NCI-H510A (cell line): Measurements from ENCODE around the gene TRAF3IP1.
"Not testable (repeated sequence)": the region's sequence is repeated elsewhere in the genome, so short reads cannot be mapped to it uniquely, and the experiment has no call there.

Source experiments
- DNase-seq: peaks from one replicate; lab custom pipeline; 2025; lab: John Stamatoyannopoulos, UW

TRAF3IP1 gene

GRCh38 chr2:238428866-238429265 is 108.5 kb downstream of the TRAF3IP1 start:
- DNase-seq, result no peak

- no peak for DNase-seq
Measured at GRCh38 chr2:238430781-238431180, 110.5 kb downstream of the TRAF3IP1 start.

GRCh38 chr2:238431456-238431855 is 111.1 kb downstream of the TRAF3IP1 start:
- DNase-seq, result no peak

GRCh38 chr2:238433300-238433915 is 113.1 kb downstream of the TRAF3IP1 start:
- no peak for DNase-seq

- DNase-seq, result no peak
Measured at GRCh38 chr2:238433941-238434845, 113.9 kb downstream of the TRAF3IP1 start.

- DNase-seq, result no peak
Measured at GRCh38 chr2:238434846-238435751, 114.8 kb downstream of the TRAF3IP1 start.

GRCh38 chr2:238435752-238436096 is 115.4 kb downstream of the TRAF3IP1 start:
- DNase-seq, result no peak

DNA sequence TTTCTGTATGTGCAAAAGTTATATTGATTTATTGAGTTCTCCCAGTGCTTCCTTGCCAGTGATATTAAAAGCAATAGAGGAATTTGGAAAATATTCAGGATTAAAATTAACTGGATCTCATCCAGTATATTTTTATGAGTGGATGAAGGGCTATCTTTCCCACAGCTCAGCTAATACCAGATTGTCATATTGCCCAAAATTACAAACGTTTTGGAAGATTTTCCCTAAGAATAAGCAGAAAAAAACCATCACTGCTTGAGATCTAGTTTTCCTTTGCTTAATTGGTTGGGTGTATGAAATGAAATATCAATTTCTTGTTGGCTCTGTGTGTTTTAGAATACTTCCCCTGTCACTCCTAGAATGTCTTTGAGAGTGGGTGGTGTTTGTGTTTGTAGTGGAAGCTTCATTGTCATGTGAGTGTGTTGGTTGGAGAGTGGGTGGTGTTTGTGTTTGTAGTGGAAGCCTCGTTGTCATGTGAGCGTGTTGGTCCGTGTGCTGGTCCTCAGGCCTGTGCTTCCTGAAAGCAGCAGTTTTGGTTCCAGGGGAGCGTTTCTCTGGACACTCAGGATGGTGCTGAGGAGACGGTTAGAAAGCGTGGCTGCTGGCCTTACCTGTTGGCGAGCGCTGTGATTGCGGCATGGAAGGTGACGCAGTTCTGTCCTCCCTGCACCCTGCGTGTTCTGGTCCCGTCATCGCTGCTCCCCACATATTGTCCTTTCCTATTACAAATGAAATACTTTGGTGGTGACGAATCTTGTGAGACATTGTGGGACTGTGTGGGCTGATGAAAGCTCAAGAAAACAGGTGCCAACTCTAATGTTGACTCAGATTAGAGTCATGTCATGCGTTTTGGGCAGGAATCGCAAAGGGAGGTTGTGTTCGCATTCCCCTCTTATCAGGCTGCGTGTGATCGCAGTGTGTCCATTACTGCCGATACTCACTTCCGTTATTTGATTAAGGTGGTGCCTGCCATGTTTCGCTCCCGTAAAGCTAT is 118.8 kb downstream of the TRAF3IP1 start:
- DNase-seq, result no peak

DNA sequence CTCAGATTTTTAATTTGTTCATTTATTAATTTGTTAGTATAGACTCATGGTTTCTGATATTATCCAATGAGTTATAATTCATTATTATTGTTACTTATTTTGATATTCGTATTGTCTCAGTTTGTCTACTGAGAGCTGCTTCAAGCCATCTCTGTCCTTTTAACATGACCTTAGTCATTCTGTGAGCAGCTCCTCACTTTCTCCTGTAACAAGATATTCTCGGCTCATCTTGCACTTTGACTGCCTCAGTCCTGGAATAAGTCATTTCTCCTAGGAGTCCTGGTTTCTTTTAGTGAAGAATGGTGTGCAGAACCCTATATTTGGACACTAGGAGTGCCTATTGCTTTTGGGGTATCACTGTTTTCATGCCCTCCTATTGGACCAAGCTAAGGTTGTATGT is 119.6 kb downstream of the TRAF3IP1 start:
- DNase-seq, result no peak

DNA sequence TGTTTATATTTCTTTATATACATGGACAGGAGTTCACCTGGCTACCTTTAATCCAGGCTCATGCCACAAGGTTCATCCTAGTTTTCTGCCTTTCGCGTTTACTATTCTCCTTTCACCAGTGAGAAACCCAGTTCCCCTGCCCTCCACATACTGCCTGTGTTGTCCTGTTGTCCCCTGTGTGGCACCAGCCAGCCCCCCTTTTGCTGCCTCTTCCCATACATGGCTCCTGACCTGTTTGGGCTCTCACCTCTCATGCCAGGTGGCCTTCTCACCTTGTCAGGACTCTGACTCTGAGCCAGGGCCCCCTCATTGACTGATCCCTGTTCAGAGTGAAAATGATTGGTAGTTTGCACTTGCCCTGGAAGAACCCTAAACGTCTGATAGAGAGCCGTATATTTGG is 120.0 kb downstream of the TRAF3IP1 start:
- no peak for DNase-seq

- DNase-seq, result no peak
Measured at GRCh38 chr2:238440767-238441166, 120.4 kb downstream of the TRAF3IP1 start.

DNA sequence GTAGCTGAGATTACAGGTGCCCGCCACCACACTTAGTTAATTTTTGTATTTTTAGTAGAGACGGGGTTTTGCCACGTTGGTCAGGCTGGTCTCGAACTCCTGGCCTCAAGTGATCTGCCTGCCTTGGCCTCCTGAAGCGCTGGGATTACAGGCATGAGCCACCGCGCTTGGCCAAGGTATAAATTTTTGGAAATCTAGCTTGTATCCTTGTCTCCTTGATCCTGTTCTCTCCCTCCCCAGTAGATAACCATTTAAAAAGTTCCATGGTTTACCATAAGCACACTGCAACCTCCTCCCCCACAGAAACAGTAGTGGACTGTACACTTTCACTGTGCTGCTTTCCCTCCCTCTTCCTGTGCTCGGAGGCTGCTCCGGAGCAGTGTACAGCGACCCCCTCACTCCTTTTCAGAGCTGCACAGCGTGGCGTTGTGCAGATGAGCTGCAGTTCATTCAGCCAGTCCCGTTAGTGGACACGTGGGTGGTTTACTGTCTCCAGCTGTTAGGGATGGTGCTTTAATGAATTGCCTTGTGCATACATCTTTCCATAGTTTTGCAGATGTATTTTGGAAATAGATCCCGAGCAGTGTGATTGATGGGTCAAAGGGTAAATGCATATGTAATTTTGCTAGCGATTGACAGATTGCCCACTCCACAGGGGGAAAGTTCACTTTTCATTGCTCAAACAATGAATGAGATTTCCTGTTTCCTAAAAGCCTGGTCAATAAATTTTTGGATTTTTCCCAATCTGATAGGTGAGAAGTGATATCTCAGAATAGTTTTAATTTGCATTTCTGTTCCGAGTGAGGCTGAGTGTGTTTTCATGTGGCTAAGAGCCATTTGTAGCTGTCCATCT is 121.2 kb downstream of the TRAF3IP1 start:
- DNase-seq, result no peak

DNA sequence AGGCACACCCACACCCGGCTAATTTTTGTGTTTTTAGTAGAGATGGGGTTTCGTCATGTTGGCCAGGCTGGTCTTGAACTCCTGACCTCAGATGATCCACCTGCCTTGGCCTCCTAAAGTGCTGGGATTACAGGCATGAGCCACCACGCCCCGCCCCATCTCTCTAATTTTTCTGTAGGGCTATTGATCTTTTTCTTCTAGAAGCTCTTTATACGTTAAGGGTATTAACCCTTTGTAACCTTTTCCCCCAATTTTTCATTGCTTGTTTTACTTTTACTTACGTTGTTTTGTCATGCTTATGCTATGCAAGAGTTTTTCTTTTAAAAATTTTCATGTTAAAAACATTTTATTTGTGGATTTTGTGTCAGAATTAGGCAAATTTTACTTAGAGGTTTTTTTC is 121.9 kb downstream of the TRAF3IP1 start:
- not testable (repeated sequence) for DNase-seq

DNA sequence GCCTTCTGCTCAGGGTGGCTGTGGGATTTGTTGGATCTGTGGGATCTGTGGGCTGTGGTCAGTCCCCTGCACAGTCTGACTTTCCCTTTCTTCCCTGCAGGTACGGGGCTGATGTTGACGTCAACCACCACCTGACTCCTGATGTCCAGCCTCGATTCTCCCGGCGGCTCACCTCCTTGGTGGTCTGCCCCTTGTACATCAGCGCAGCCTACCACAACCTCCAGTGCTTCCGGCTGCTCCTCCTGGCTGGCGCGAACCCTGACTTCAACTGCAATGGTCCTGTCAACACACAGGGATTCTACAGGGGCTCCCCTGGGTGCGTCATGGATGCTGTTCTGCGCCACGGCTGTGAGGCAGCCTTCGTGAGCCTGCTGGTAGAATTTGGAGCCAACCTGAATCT is 123.9 kb downstream of the TRAF3IP1 start:
- no peak for DNase-seq

GRCh38 chr2:238445409-238446190 is 125.3 kb downstream of the TRAF3IP1 start:
- DNase-seq, result no peak

- no peak for DNase-seq
Measured at GRCh38 chr2:238446371-238446770, 126.1 kb downstream of the TRAF3IP1 start.

GRCh38 chr2:238448031-238448955 is 128.0 kb downstream of the TRAF3IP1 start:
- DNase-seq, result no peak

DNA sequence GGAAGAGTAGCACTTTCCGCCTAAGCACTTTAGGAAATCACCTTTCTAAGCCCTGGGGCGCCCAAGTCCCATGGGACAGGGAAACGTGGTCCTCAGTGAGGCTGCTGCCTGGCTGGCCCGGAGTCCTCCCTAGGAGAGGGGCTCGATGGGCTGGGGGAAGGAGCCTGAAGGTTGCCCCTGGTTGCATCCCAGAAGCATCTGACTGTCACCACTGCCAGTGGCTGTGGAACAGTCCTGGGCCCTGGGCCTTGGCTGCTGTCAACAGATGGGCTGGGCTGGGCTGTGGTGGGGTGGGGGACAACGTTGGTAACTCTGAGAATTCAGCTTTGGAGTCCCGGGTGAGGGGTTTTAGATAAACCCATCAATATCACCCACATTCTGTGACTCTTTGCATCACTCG is 128.9 kb downstream of the TRAF3IP1 start:
- DNase-seq, result no peak
